Activated effector memory CD4-positive, alpha-beta T cell treated with anti-CD3 and anti-CD28 coated beads, Interleukin-2, amount 50 U/mL, for 16 hours (primary cell): ENCODE data around the gene RPS15.

Source experiments
- DNase-seq: peaks from one replicate; pipeline ENCODE4 v3.0.0-alpha.2; 2020

The RPS15 gene

GRCh38 chr19:1489463-1490310 lies 51.5 kb downstream of the RPS15 start:
- DNase-seq, result no peak
